GM21360 (cell line): ENCODE data around the gene MARCHF9.
"Not testable (repeated sequence)": the region's sequence is repeated elsewhere in the genome, so short reads cannot be mapped to it uniquely, and the experiment has no call there.

Experiments used
- ATAC-seq: cut with Tn5 transposase; IDR thresholded peaks from one replicate; pipeline ENCODE4 v1.9.1; 2021; ENCODE audit warnings: mild to moderate bottlenecking, moderate library complexity; ENCODE audit not compliant: unreplicated experiment

Gene MARCHF9

DNA sequence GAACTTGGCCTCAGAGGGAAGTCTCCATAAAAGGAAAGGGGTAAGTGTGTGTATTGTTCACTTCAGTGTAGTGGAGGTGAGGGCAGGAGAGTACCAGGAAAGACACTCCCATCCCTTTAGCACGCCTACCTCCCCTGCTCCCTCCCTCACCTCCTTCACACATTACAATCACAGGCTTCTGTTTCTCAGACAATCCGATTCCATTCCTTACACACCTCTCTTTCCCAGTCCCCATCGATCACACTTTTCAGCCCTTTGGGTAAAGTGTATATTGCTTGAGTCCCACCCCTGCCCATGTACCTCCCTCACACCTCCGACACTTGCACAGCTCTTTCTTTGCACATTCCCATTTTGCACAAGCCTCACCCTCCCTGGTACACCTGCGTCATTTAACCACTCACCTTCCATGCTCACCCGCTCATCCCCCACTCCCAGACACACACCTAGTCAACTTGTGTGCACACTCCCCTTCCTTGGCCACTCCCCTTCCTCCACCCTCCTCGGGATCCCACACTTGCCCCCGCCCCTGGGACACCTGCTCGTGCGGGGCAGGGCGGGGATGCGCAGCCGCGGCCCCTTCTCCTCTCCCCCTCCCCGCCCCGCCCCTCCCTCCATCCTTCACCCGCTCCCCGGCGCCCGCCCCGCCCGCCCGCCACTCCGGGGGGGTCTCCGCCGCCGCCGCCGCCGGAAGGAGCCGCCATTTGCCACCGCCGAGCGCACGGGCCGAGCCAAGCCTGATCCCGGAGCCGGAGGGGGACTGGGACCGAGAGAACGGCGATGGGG lies at the start of gene MARCHF9:
MARCHF9 (plus strand) TSS at position 693 of the 783 bp plus-strand sequence. CDS start 426 bp downstream, outside the sequence.
- peak; percentile 38 for ATAC-seq

- ATAC-seq: no peak
These were observed 47.7 kb upstream of the MARCHF9 start for GRCh38 chr12:57707250-57707649.

DNA sequence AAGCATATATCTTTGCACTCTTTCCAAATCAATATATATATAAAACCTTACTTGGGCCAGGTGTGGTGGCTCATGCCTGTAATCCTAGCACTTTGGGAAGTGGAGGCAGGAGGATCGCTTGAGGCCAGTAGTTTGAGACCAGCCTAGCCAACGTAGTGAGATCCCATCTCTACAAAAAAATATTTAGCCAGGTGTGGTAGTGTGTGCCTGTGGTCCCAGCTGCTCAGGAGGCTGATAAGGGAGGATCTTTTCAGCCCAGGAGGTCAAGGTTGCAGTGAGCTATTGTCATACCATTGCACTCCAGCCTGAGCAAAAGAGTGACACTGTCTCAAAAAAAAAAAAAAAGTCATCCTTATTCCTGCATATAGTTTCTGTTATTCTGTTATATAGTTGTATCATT lies 46.6 kb upstream of the MARCHF9 start:
- no peak for ATAC-seq

DNA sequence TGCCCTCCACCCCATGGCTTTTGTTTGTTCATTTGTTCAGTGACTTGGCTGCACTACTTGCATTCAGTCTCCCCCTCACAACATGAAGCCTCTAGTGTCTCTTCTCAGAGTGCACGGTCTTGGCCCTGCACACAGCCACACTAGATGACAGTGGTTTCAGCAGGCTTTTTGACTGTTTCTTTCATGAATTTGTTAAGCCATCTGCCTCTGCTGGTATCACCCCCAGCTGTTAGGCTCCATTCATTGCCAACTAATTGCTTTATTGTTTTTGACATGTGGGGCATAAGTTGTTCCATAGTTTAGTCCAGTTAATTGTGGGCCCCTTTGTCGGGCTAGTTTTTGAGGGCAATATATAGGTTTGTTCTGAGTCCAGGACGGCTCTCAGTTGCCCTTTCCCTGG lies 42.2 kb upstream of the MARCHF9 start:
- ATAC-seq: no peak

GRCh38 chr12:57713209-57713608 lies 41.7 kb upstream of the MARCHF9 start:
- ATAC-seq: no peak

DNA sequence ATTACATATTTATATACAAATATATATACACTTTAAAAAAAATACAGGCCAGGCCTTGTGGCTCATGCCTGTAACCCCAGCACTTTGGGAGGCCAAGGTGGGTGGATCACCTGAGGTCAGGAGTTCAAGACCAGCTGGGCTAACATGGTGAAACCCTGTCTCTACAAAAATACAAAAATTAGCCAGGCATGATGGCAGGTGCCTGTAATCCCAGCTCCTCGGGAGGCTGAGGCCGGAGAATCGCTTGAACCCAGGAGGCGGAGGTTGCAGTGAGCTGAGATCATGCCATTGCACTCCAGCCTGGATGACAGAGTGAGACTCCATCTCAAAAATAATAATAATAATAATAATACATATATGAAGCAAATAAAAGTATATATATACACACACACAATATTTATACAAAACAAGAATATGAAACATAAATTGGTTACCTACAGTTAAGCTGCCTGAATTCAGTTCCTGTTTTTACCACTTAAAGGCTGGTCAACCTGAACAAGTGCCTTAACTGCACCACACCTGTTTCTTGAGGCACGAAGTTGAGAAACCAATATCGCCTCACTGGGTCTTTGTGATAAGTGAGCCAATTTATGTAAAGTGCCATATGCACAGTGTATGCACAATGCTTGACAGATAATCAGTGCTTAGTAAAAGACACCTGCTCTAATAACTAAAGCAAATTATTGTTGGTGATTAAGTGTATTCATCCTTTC lies 39.7 kb upstream of the MARCHF9 start:
- ATAC-seq: not testable (repeated sequence)

- ATAC-seq: no peak
These were observed 39.1 kb upstream of the MARCHF9 start for GRCh38 chr12:57715786-57716185.

- ATAC-seq: no peak
These were observed 38.6 kb upstream of the MARCHF9 start for GRCh38 chr12:57716305-57716704.

DNA sequence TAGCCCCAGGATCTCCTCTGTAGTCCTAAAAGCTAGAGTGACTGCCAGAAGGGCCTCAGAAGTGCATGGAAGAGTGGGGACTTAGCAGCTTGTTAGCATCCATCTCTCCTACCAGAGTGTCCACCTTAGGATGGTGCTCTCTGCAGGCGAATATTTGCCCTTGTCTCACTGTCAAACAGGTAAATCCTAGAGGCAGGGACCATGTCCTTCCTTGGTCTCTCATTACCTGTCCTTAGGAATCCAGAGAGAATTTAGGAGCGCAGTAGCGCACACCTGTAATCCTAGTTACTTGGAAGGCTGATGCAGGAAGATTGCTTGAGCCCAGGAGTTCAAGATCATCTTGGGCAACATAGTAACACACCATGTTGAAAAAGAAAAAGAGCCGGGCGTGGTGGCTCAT lies 37.8 kb upstream of the MARCHF9 start:
- ATAC-seq: no peak

- ATAC-seq: no peak
These were observed 36.9 kb upstream of the MARCHF9 start for GRCh38 chr12:57717846-57718640.

DNA sequence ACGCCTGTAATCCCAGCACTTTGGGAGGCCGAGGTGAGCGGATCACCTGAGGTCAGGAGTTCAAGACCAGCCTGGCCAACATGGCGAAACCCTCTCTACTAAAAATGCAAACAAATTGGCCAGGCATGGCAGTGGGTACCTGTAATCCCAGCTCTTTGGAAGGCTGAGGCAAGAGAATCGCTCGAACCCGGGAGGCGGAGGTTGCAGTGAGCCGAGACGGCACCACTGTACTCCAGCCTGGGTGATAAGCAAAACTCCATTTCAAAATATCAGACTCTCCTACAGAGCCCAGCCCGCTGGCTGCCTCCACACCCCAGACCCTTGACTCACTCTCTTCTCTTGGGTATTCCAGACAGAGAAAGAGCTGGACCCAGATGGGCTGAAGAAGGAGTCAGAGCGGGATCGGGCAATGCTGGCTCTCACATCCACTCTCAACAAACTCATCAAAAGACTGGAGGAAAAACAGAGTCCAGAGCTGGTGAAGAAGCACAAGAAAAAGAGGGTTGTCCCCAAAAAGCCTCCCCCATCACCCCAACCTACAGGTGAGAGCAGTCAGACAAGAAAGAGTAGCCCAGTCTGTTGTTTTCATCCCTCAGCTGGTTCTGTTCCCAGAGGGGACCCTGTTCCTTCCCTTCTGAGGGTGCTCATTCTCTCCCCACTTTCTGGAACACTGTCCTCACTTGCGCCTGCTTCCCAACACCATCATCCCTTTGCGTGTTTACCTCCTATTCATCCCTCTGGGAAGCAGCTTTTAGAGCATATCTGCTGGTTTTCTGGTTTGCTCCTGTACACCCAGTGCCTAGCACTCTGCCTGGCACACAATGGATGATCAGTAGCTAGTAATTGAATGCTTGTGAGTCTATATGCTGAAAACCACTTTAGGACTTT lies 36.0 kb upstream of the MARCHF9 start:
- no peak for ATAC-seq

DNA sequence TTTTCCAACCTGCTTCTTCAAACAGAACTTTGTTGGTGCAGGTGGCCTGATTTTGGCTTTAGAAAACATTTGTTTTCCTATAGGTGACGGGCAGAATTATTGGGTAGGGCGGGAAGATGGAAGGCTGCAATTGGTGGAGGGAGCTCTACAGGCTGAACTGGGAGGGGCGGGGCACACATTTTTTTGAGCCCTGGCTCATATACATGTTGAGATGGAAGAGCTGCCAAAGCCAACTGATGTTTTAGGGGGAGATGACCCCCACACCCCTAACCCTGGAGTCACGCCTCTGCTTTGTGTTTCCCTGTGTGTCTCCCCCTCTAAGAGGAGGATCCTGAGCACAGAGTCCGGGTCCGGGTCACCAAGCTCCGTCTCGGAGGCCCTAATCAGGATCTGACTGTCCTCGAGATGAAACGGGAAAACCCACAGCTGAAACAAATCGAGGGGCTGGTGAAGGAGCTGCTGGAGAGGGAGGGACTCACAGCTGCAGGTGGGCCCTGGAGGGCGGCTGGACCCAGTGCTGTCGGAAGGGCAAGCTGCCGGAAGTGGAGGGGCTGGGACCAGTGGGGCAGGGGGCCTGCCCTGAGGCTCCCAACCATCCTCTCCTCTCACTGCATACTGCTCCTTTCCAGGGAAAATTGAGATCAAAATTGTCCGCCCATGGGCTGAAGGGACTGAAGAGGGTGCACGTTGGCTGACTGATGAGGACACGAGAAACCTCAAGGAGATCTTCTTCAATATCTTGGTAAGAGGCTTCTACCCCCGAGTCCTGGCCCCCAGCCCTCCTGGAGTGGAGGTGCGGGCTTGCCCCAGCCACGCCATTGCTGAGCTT lies 34.9 kb upstream of the MARCHF9 start:
- ATAC-seq: no peak

DNA sequence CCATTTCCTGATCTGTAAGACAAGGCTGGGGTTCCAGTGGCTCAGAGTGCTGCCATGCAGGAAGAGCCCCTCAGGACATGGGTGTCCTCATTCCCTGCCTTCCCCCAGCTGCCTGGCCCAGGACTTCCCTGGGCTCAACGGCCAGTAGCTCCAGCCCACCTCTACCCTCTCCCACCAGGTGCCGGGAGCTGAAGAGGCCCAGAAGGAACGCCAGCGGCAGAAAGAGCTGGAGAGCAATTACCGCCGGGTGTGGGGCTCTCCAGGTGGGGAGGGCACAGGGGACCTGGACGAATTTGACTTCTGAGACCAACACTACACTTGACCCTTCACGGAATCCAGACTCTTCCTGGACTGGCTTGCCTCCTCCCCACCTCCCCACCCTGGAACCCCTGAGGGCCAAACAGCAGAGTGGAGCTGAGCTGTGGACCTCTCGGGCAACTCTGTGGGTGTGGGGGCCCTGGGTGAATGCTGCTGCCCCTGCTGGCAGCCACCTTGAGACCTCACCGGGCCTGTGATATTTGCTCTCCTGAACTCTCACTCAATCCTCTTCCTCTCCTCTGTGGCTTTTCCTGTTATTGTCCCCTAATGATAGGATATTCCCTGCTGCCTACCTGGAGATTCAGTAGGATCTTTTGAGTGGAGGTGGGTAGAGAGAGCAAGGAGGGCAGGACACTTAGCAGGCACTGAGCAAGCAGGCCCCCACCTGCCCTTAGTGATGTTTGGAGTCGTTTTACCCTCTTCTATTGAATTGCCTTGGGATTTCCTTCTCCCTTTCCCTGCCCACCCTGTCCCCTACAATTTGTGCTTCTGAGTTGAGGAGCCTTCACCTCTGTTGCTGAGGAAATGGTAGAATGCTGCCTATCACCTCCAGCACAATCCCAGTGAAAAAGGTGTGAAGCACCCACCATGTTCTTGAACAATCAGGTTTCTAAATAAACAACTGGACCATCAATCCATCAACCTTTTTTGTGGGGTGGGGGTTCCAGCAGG lies 34.0 kb upstream of the MARCHF9 start:
- ATAC-seq: no peak

DNA sequence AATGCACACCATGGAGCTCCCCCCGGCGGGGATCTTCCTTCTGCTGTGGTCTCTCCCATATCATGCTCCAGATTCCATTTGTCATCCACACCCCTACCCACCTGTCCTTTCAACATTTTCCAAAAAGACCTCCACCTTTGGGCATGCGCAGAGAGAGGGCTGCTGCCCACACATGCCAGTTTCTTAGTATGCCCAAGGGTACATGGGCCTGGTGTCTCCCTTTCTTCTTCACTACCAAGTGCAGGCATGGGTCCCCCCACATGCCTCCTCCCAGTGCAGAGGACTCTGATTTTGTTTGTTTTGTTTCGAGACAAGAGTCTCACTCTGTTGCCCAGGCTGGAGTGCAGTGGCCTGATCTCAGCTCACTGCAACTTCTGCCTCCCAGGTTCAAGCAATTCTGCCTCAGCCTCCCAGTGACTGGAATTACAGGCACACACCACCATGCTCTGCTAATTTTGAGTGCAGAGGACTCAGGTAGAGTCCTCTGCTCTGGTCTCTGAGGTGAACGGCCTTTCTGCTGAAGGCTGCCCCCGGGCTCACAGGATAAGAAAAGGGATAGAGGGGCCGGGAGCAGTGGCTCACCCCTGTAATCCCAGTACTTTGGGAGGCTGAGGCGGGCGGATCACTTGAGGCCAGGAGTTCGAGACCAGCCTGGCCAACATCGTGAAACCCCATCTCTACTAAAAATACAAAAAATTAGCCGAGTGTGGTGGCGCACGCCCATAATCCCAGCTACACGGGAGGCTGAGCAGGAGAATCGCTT lies 32.9 kb upstream of the MARCHF9 start:
- not testable (repeated sequence) for ATAC-seq

- ATAC-seq: no peak
These were observed 31.9 kb upstream of the MARCHF9 start for GRCh38 chr12:57722716-57723629.

DNA sequence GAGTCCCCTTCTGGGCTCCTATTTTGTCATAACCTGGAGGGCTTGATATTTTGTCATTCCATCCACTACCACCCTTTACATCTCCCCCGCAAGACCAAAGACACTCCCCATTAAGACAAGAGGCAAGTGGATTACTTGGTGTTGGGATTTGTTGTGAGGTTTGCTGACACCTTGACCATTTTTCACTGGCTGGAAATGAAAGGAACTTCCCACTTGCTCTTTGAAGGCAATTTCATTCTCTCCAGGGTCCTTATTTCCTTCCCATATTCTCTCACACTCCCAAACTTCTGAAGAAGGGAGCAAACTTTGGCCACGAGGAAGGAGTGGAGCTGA lies 31.3 kb upstream of the MARCHF9 start:
- no peak for ATAC-seq
